HG03432 (cell line): ENCODE measurements around the gene ZRSR2.
"Not testable (repeated sequence)": the region's sequence is repeated elsewhere in the genome, so short reads cannot be mapped to it uniquely, and the experiment has no call there.

ENCODE experiments used
- ATAC-seq: cut with Tn5 transposase; IDR thresholded peaks from one replicate; pipeline ENCODE4 v1.9.1; 2021; ENCODE audit warnings: mild to moderate bottlenecking, moderate library complexity; ENCODE audit not compliant: unreplicated experiment

The ZRSR2 gene, protein sequence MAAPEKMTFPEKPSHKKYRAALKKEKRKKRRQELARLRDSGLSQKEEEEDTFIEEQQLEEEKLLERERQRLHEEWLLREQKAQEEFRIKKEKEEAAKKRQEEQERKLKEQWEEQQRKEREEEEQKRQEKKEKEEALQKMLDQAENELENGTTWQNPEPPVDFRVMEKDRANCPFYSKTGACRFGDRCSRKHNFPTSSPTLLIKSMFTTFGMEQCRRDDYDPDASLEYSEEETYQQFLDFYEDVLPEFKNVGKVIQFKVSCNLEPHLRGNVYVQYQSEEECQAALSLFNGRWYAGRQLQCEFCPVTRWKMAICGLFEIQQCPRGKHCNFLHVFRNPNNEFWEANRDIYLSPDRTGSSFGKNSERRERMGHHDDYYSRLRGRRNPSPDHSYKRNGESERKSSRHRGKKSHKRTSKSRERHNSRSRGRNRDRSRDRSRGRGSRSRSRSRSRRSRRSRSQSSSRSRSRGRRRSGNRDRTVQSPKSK

DNA sequence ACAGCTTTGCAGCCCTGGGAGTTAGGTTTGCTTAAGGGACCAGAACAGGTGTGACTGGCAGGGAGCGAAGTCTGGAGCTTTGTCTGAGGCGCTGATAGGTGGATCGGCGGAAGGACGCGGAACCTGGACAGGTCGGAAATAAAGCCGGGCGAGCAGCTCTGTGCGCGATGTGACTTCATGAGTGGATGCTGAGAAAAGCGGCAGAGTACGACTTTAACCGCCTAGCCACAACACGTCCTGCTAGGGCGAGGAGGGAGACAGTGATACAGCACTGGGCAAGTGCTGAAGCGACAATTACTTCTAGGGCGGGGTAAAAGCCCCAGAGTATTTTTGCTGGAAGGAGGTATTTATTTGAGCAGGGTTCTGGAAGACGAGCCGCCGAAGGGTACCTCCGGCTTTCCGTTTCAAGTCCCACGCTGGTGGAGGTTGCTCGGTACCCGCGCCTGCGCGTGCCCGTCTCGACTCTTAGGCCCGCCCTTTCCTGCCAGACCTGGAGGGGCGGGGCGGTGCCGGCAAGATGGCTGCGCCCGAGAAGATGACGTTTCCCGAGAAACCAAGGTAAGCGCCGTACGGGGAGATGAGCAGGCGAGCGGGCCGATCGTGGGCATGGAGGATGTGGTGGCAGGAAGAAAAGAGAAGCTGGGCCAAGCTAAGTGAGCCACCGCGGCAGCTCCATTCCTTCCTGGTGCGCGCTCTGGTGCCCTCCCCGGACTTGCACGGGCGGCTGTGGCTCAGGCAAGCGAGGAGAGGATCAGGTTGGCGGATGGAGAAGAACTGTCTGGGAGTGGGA is at the start of gene ZRSR2:
ZRSR2 (plus strand) TSS at position 506 of the 790 bp plus-strand sequence; CDS start at position 518, 12 bp downstream.
- ATAC-seq: peak; percentile 97

DNA sequence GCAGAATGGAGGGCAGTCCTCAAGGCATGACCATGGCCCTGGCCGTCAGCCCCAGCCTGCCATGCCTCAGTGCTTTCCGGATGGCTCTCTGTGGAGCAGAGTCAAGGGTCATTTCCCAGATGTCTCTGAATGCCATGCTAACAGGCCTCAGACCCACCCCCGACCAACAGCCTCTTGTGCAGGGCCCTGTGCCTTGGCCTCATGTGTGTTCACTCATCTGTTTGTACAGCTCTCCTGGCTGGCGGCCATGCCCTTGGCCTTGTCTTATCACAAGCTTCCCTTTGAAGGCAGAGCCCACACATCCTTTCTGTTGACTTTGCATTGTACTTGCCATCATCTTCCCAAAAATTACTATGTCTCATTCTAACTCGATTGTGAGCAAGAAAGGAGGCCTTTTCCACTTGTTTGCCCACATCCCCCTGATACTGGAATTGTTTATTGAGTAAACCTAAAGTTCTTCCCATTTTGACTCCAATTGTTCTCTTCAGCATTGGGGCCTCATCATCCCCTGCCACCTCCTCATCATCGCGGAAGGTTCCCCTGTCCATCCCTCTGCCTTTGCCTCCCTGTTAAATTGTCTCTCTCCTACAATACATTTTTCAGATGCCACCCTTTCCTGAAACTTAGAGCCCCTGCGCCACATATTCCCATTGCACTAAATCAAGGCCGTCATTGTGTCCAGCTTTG is 46.0 kb upstream of the ZRSR2 start:
- ATAC-seq: no peak

DNA sequence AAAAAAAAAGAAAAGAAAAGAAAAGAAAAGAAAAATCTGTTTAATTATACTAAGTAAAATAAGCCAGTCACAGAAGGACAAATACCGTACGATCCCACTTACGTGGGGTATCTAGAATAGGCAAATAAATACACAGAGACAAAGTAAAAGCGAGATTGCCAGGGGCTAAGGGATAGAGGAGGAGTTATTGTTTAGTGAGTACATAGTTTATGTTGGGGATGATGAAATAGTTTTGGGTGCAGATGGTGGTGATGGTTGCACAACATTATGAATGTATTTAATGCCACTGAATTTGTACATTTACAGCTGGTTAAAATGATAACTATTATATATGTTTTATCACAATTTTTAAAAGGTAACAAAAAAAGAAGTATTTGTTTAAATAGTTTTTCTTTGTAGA is 45.1 kb upstream of the ZRSR2 start:
- no peak for ATAC-seq

DNA sequence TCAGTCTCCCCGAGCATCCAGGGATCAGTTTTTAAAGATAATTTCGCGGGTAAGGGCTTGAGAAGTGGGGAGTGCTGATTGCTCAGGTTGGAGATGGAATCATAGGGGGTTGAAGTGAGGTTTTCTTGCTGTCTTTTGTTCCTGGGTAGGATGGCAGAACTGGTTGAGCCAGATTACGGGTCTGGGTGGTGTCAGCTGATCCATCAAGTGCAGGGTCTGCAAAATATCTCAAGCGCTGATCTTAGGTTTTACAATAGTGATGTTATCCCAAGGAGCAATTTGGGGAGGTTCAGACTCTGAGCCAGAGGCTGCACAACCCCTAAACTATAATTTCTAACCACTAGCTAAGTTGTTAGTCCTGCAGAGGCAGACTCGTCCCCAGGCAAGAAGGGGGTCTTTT is 43.6 kb upstream of the ZRSR2 start:
- not testable (repeated sequence) for ATAC-seq

DNA sequence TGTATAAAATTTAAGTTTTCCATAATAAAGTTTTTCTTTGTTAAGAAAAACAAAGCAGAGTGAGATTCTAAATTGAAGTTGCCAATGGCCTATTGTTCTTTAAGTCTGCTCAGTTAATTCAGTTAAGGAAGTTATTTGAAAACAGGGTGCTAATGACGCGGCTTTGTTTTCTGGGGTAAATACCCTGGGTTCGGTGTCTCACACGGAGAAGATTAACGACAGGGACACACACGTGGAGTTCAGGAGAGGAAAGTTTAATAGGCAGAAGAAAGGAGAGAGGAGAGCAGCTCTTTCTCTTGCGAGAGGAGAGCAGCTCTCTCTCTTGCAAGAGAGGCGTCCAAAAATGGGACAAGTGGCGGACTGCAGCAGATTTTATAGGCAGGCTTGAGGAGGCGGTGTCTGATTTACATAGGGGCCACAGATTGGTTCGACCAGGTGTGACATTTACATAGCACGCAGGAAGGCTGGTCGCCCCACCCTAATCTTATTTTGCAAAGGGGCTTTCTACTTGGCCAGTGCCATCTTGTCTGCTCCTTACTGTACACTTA is 42.6 kb upstream of the ZRSR2 start:
- ATAC-seq: no peak

DNA sequence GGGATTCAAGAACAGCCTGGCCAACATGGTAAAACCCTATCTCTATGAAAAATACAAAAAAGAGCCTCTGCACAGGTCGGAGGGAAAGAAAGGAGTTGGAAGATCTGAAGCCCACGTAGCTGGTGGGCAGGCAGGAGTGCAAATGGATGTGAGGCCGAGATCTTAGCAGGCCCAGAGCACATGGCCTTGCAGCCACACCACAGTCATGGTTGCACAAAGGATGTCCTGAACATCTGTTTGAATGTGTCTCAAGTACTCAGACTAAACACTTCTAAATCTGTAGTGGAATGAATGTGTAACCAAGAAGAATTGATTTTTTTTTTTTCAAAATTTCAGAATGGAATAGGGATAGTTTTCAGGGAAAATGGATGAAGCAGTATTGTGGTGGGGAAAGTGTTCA is 41.4 kb upstream of the ZRSR2 start:
- no peak for ATAC-seq

DNA sequence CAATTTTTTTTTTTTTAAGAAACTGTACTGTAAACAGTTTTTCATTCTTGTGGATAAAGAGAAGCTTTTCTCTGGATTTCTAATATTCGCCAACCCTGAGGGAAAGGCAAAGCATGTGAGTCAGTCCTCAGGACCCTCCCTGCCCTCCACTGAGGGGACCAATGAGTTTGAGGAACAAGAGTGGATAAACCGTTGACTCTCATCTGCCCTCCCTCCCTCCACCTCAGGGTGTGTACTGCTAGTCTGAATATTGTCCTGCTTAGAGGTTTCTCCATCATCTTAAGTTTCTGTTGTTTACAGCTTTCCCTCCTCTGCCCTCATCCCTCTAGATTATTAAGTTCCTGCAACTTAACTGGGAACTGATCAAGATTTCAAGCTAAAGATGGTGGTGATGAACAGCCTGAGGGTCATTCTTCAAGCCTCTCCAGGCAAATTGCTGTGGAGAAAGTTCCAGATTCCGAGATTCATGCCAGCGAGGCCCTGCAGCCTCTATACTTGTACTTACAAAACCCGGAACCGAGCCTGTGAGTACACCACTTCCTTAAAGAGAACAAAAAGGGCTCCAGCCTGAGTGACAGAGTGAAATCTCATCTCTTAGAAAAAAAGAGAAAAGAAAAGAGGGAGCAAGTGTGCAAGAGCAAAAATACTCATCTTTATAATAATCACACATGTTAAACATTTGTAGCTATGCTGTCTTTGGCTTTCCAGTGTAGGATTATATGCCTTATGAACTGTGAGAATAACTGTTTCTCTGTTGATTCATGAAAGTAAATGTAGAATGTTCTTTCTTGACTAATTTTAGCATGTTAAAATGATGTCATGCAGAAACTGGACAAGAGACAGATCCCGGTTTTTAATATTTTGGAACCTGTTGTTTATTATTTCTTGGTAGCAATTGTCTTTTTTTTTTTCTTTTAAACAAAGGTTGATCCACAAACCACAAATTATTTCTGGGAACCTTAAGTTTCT is 40.4 kb upstream of the ZRSR2 start:
- ATAC-seq: peak; percentile 90

DNA sequence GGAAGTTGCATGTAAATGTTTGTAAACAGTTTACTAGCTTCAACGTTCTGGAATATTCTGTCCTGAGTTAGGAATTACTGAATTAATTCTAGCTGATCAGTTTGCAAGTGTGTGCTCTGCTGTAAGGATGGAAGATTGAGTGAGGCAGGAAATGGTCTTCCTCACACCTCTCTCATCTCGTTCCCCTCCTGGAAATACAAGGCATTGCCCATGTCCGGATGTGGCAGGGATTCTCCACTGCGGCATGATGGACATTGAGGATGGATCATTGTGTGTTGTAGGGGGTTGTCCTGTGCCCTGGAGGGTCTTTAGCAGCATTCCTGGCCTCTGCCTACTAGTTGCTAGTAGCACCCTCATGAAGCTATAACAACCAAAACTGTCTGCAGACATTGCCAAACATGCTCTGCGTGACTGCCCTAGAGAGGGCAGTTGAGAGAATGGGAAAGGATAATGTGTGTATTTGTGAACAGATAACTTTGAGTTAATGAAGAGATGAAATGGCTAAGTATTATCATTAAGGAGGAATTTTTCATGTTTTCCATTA is 39.6 kb upstream of the ZRSR2 start:
- ATAC-seq: no peak

DNA sequence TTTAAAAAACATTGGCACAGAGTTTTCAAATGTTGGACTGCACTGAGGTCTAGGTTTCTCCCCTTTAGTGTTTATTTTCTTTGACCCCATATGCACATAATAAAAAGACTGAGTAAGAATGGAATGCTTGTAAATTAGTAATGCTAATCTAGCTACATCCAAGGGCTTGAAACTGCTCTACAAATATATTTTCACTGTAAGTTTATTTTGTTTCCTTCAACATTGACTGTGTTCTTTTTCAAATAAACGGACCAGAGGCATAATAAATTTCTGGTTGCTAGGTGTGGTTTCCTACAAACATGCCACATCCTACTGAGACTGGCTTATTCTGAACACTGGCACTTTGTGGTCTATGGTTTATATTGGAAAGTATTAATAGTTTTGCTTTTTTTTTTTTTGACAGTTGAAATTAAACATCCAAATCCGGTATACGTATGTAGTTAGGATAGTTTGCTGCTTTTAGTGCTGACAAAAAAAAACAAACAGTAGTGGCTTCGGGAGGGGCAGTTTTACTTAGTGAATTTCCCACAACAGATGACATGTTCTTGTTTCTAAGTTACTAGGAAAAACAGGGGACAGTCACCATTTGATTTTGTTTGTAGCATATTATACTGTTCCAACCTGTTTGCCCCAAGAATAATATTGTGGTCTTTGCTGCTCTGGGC is 39.0 kb upstream of the ZRSR2 start:
- no peak for ATAC-seq

DNA sequence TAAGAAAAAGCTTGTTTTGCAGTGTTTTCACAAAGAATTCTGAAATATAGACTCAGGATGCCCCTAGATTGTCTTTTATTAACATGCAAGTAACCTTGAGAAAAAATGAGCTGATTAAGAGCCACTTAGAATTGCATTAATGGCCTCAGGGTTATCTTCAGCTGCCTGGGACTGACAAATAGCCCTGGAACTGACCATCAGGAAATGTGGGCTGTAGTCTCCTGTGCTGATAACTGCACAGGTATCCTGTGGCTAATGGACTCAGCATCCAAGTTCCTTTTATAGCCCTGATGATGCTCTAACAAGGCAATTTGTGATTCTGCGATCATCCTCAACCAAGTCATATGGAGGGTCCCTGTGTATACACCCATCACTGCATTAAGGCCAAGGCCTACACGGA is 35.2 kb upstream of the ZRSR2 start:
- no peak for ATAC-seq

DNA sequence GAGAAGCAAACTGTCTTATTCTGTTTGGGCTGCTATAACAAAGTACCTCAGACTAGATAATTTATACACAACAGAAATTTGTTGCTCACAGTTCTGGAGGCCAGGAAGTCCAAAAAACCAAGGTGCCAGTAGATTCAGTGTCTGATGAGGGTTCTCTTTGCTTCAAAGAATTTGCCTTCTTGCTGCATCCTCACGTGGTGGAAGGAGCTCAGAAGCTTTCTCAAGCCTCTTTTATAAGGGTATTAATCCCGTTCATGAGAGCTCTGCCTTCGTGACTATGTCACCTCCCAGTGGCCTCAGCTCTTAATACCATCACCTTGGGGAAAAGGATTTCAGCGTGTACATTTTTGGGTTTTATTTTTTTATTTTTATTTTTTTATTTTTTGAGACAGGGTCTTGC is 32.1 kb upstream of the ZRSR2 start:
- no peak for ATAC-seq

DNA sequence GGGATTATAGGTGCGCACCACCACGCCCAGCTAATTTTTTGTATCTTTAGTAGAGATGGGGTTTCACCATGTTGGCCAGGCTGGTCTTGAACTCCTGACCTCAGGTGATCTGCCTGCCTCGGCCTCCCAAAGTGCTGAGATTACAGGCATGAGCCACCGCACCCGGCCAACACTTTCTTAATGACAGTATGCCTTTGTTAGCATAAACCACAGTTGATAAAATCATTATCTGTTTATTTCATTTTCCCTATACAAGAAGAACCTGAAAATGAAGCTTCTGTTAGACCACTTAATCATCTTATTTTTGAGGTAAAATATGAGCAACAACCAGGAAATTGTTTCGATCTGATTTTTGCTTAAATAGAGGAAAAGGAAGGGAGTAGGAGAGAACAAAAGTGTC is 30.4 kb upstream of the ZRSR2 start:
- ATAC-seq: not testable (repeated sequence)

DNA sequence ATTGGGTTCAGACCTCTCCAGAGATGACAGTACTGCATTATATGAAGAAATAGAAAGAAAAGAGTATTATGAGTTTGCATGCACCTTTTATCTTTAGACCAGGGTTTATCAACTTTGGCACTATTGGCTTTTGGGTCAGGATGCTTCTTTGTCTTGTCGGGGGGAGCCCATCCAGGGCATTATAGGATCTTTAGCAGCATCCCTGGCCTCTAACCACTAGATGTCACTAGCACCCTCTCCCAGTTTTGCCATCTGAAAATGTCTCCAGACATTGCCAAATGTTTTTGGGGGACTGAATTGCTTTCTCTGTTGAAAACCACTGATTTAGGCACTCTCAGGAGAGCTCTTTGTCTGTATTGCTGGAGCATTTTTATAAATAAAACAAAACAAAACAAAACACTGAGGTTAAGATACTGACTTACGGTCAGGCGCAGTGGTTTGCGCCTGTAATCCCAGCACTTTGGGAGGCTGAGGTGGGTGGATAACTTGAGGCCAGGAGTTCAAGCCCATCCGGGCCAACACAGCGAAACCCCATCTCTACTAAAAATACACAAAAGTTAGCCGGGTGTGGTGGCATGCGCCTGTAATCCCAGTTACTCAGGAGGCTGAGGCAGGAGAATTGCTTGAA is 28.6 kb upstream of the ZRSR2 start:
- ATAC-seq: no peak

DNA sequence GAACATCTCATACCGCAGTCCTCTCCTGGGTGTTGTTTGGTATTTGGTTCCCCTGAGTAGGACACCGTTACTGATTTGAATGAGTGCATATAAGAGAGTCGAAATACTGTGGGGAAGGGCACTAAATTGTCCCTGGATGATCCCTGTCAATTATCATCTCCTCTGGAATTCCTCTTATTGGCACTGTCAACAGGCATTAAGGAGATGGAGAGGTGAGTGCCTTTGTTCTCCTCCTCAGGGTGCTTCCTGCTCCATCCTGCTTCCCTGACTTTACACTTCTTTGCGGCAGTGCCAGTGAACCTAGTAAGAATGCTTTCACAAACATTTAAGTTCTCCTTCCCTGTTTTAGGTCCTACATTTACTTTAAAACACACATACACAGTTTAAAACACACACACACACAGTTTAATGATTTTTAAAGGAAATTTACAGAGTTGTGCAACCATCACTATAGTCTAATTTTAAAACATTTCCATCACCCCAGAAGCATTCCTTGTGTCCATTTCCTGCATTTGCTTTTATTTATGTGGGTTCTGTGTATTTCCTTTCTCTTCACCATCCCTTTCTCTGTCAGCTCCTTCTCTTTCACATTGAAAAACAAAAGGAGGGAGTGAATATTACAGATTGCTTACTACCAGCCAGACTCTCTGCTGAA is 20.9 kb upstream of the ZRSR2 start:
- no peak for ATAC-seq

DNA sequence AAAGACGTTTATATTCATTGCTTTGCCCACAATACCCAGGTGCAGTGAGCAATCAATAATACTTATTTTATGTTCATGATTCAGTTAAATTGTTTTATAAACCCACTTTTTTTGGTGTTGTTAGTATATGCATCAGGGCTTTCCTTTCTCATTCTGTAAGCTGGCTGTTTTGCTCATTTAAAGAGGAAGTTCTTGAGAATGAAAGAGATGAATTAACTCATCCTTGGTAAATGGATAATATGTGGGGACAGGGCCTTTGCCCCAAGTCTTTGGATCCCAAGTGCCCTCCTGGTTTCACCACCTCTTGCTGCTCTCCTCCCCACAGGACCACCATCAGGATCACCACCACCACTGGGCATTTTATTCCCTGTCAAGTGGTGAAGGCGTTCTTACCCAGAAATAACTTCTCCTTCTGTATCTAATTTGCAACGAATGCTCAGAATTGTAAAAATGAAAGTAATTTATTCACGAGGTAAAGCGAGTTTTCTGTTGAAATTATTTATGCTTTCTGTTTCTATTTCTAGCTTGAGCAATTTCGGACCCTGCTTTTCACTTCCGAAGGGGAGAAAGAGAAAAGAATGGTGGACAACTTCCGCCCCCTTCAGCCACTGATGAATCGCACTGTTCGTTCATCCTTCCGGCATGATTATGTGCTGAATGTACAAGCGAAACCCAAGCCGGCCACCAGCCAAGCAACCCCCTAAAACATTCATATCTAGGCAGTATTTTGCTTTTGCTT is 8.2 kb upstream of the ZRSR2 start:
- peak; percentile 92 for ATAC-seq

DNA sequence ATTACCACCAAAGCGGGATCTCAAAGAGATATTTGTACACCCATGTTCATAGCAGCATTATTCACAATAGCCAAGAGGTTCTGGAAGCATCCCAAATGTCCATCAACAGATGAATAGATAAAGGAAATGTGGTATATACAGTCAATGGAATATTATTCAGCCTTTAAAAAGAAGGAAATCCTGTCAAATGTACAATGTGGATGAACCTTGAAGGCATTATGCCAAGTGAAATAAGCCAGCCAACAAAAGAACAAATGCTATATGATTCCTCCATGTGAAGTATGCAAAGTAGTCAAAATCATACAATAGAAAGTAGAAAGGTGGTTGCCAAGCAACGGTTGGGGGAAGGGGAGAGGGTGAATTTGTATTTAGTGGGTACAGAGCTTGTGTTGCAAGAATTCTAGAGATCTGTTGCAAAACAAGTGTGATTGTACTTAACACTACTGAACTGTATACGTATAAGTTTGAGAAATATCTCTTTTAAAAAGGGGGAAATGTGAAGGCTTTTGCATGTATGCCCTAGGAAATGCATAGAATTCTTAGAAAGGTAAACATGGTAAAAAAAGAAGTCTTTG is 5.0 kb upstream of the ZRSR2 start:
- no peak for ATAC-seq

DNA sequence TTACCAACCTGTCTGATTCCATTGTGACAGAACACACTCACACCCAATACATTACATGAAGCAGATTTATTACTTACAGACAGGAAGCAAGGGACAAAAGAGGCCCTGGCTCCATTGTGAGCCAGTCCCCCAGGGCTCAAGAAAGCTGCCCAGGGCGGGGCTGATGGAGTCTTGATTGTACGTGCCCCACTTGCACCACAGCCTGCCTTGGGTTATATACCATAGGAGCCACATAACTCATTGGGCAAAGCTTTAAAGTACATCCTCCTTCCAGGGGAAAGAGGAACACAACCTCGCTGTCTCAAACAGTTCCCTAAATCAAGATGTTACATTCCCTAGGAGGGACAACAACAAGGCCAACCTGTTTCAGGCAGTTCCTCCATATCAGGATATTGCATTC is 3.4 kb upstream of the ZRSR2 start:
- ATAC-seq: no peak
